ENCODE results near the gene RSPO3.

The RSPO3 gene

GRCh38 chr6:127120023-127120786 is 1.7 kb downstream of the RSPO3 start:
- no peak for TF ChIP-seq ZFX (IDR thresholded peaks at IDR 0.05; ENCODE audit: borderline replicate concordance)
- TF ChIP-seq, protein P1, sequence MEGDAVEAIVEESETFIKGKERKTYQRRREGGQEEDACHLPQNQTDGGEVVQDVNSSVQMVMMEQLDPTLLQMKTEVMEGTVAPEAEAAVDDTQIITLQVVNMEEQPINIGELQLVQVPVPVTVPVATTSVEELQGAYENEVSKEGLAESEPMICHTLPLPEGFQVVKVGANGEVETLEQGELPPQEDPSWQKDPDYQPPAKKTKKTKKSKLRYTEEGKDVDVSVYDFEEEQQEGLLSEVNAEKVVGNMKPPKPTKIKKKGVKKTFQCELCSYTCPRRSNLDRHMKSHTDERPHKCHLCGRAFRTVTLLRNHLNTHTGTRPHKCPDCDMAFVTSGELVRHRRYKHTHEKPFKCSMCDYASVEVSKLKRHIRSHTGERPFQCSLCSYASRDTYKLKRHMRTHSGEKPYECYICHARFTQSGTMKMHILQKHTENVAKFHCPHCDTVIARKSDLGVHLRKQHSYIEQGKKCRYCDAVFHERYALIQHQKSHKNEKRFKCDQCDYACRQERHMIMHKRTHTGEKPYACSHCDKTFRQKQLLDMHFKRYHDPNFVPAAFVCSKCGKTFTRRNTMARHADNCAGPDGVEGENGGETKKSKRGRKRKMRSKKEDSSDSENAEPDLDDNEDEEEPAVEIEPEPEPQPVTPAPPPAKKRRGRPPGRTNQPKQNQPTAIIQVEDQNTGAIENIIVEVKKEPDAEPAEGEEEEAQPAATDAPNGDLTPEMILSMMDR (IDR thresholded peaks at IDR 0.05): no peak
- H3K27ac ChIP-seq: no peak overlapping the region

- no peak overlapping the region for H3K27ac ChIP-seq
- TF ChIP-seq, protein P1 (IDR thresholded peaks at IDR 0.05): peak; percentile 88
- TF ChIP-seq ZFX (IDR thresholded peaks at IDR 0.05; ENCODE audit: borderline replicate concordance): no peak
Observed at GRCh38 chr6:127120787-127121636, 2.5 kb downstream of the RSPO3 start.

DNA sequence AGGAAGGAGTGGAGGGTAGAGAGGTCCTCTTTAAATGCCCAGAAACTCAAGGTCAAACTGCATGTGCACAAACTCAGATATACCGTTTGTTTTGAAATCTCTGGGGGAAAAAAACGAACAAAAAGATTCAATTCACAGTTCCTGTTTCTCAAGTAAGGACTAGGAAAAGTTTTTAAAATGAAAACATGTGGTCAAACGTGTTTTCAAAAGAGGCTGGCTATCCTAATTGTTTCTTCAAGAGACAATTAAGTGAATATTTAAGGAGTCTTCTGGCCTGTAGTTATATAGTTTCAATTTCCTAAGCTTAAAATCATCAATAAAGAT is 3.1 kb downstream of the RSPO3 start:
- TF ChIP-seq ZFX (IDR thresholded peaks at IDR 0.05; ENCODE audit: borderline replicate concordance): no peak
- TF ChIP-seq, protein P1 (IDR thresholded peaks at IDR 0.05): peak; percentile 49
- H3K27ac ChIP-seq: no peak overlapping the region

GRCh38 chr6:127124172-127124571 is 5.7 kb downstream of the RSPO3 start:
- no peak overlapping the region for H3K27ac ChIP-seq
- TF ChIP-seq, protein P1 (IDR thresholded peaks at IDR 0.05): no peak
- TF ChIP-seq ZFX (IDR thresholded peaks at IDR 0.05; ENCODE audit: borderline replicate concordance): no peak

DNA sequence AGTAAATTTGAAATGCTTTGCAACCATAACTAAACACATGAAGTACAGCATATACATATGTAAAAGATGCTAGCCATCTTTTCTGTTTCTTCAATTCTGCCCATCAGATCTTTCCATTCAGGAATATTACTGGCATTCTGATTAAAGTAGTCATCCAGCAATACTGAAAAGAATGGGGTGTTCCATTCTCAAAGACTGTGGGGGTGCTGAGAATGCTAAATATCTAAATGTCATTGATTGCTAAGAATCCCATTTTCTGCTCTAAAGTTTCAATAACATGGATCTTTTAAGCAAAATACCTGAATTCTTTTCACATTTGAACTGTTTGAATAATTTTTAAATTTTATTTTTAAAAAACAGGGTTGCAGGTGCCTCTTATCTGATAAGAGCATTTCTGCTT is 6.2 kb downstream of the RSPO3 start:
- no peak overlapping the region for H3K27ac ChIP-seq
- TF ChIP-seq, protein P1 (IDR thresholded peaks at IDR 0.05): no peak
- no peak for TF ChIP-seq ZFX (IDR thresholded peaks at IDR 0.05; ENCODE audit: borderline replicate concordance)

- TF ChIP-seq, protein P1 (IDR thresholded peaks at IDR 0.05): no peak
- TF ChIP-seq ZFX (IDR thresholded peaks at IDR 0.05; ENCODE audit: borderline replicate concordance): no peak
- H3K27ac ChIP-seq: no peak overlapping the region
Observed at GRCh38 chr6:127128066-127128465, 9.6 kb downstream of the RSPO3 start.

DNA sequence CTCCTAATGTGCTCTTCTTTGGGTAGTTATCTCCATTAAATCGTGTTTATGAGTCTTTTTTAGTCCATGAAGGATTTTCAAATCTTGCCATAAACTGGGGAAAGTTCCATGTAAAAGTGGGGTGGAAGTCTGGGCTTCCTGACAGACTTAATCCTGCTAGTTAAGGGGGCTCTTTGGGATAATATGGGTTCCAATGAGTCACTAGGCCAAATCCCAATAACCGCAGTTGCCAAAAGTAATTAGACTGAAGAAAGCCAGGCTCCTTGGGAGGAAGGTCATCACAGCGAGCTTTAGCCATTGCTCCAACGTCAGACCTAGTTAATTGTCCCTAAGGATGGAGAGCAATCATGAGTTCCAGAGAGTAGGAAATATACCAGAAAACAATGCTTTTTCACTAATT is 10.8 kb downstream of the RSPO3 start:
- TF ChIP-seq, protein P1 (IDR thresholded peaks at IDR 0.05): no peak
- no peak for TF ChIP-seq ZFX (IDR thresholded peaks at IDR 0.05; ENCODE audit: borderline replicate concordance)
- no peak overlapping the region for H3K27ac ChIP-seq
